ENCODE measurements around the gene FGD6. TPM values are rescaled to one million over a fixed set of nuclear protein-coding genes. Genes with fewer than 3 reads are reported as not detected.
A peak's percentile ranks its signal among the peaks of the same experiment; 100 is the strongest.

The FGD6 gene
- total RNA-seq, 1 donor from 2014 or later: 11.9 TPM

DNA sequence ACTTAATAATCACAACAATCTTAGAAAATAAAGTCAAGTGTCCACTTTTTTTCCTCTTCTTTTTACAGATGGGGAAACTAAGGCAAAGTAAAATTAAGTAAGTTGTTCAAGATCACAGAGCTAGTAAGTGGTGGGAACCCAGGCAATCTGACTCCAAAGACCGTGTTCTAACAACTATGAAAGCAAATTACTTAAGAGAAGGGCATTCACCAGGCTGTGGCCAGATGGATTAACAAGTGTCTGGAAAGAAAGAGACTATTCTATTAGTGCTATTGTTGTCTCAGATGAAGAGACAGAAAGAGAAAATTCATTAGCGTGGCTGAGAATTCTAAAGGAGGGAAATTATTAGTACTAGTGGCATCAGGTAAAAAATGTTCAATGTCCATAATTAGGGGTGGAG, 48.5 kb downstream of the FGD6 start:
- H3K4me3 Mint-ChIP-seq (ENCODE audit: unreplicated experiment): no peak overlapping the region
- H3K27ac Mint-ChIP-seq (ENCODE audit: unreplicated experiment): peak overlapping the region; percentile 73
- no peaks in the 10 kb centered on the region for H3K27me3 Mint-ChIP-seq (ENCODE audit: unreplicated experiment)
- DNase-seq (ENCODE audit: extremely low spot score, unreplicated experiment): no peak
- peaks cover 2% of the 10 kb centered on the region for H3K36me3 Mint-ChIP-seq (ENCODE audit: unreplicated experiment)
- H3K4me1 Mint-ChIP-seq (ENCODE audit: unreplicated experiment): peaks cover 40% of the 10 kb centered on the region
- no peaks in the 10 kb centered on the region for H3K9me3 Mint-ChIP-seq (ENCODE audit: unreplicated experiment)
- TF ChIP-seq, protein P1, sequence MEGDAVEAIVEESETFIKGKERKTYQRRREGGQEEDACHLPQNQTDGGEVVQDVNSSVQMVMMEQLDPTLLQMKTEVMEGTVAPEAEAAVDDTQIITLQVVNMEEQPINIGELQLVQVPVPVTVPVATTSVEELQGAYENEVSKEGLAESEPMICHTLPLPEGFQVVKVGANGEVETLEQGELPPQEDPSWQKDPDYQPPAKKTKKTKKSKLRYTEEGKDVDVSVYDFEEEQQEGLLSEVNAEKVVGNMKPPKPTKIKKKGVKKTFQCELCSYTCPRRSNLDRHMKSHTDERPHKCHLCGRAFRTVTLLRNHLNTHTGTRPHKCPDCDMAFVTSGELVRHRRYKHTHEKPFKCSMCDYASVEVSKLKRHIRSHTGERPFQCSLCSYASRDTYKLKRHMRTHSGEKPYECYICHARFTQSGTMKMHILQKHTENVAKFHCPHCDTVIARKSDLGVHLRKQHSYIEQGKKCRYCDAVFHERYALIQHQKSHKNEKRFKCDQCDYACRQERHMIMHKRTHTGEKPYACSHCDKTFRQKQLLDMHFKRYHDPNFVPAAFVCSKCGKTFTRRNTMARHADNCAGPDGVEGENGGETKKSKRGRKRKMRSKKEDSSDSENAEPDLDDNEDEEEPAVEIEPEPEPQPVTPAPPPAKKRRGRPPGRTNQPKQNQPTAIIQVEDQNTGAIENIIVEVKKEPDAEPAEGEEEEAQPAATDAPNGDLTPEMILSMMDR (IDR thresholded peaks at IDR 0.05): no peak

GRCh38 chr12:95164656-95165055, 52.6 kb downstream of the FGD6 start:
- Mint-ChIP-seq H3K9me3 (ENCODE audit: unreplicated experiment) (no peaks in the 10 kb centered on the region), H3K27me3 (ENCODE audit: unreplicated experiment) (no peaks in the 10 kb centered on the region), H3K36me3 (ENCODE audit: unreplicated experiment) (peaks cover 2% of the 10 kb centered on the region), H3K4me1 (ENCODE audit: unreplicated experiment) (peaks cover 29% of the 10 kb centered on the region), H3K4me3 (ENCODE audit: unreplicated experiment) (no peak overlapping the region), H3K27ac (ENCODE audit: unreplicated experiment) (peak overlapping the region; percentile 16)
- no peak for DNase-seq (ENCODE audit: extremely low spot score, unreplicated experiment)
- TF ChIP-seq, protein P1 (IDR thresholded peaks at IDR 0.05): no peak

GRCh38 chr12:95158919-95159318, 58.3 kb downstream of the FGD6 start:
- peaks cover 13% of the 10 kb centered on the region for H3K36me3 Mint-ChIP-seq (ENCODE audit: unreplicated experiment)
- TF ChIP-seq, protein P1 (IDR thresholded peaks at IDR 0.05): no peak
- H3K4me3 Mint-ChIP-seq (ENCODE audit: unreplicated experiment): no peak overlapping the region
- no peak overlapping the region for H3K27ac Mint-ChIP-seq (ENCODE audit: unreplicated experiment)
- no peaks in the 10 kb centered on the region for H3K27me3 Mint-ChIP-seq (ENCODE audit: unreplicated experiment)
- H3K9me3 Mint-ChIP-seq (ENCODE audit: unreplicated experiment): peaks cover 7% of the 10 kb centered on the region
- peaks cover 5% of the 10 kb centered on the region for H3K4me1 Mint-ChIP-seq (ENCODE audit: unreplicated experiment)
- DNase-seq (ENCODE audit: extremely low spot score, unreplicated experiment): no peak

DNA sequence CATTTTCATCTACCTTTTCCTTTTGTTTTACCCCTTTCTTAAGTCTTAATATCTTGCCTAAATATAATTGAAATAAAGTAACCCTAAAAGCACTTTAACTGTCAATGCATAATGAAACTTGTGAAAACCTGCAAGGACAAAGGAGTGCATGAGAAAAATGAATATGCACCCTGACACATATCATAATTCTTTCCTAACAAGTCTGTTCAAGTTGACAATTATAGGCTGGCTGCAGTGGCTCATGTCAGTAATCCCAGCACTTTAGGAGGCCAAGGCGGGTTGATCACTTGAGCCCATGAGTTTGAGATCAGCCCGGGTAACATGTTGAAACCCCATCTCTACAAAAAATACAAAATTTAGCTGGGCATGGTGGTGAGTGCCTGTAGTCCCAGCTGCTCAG, 65.4 kb downstream of the FGD6 start:
- H3K27ac Mint-ChIP-seq (ENCODE audit: unreplicated experiment): no peak overlapping the region
- no peak overlapping the region for H3K4me3 Mint-ChIP-seq (ENCODE audit: unreplicated experiment)

GRCh38 chr12:95151406-95151805, 65.9 kb downstream of the FGD6 start:
- Mint-ChIP-seq H3K4me3 (ENCODE audit: unreplicated experiment) (no peak overlapping the region), H3K9me3 (ENCODE audit: unreplicated experiment) (peaks cover 1% of the 10 kb centered on the region), H3K27me3 (ENCODE audit: unreplicated experiment) (no peaks in the 10 kb centered on the region), H3K36me3 (ENCODE audit: unreplicated experiment) (peaks cover 16% of the 10 kb centered on the region), H3K4me1 (ENCODE audit: unreplicated experiment) (peaks cover 8% of the 10 kb centered on the region), H3K27ac (ENCODE audit: unreplicated experiment) (no peak overlapping the region)
- no peak for DNase-seq (ENCODE audit: extremely low spot score, unreplicated experiment)
- TF ChIP-seq, protein P1 (IDR thresholded peaks at IDR 0.05): no peak

More for the DNA sequence above, 65.4 kb downstream of the FGD6 start:
- peaks cover 5% of the 10 kb centered on the region for H3K4me1 Mint-ChIP-seq (ENCODE audit: unreplicated experiment)
- H3K9me3 Mint-ChIP-seq (ENCODE audit: unreplicated experiment): peaks cover 5% of the 10 kb centered on the region
- no peak for DNase-seq (ENCODE audit: extremely low spot score, unreplicated experiment)
- peaks cover 18% of the 10 kb centered on the region for H3K36me3 Mint-ChIP-seq (ENCODE audit: unreplicated experiment)
- no peaks in the 10 kb centered on the region for H3K27me3 Mint-ChIP-seq (ENCODE audit: unreplicated experiment)
- TF ChIP-seq, protein P1 (IDR thresholded peaks at IDR 0.05): no peak
